HepG2 (cell line): ENCODE results near the gene TBL2. TPM values are rescaled to one million over a fixed set of nuclear protein-coding genes. Genes with fewer than 3 reads are reported as not detected.
A peak's percentile ranks its signal among the peaks of the same experiment; 100 is the strongest.

ENCODE experiments used
- GLMP ChIP-seq: sonication (generic); formaldehyde crosslinking; IDR thresholded peaks from 2 replicates; pipeline ENCODE4 v1.9.0; 2021; ENCODE audit warnings: missing genetic modification reagents, mild to moderate bottlenecking, borderline replicate concordance
- GTF3A ChIP-seq: sonication (generic); formaldehyde crosslinking; conservative IDR thresholded peaks from 2 replicates; pipeline ENCODE4 v1.4.0; 2020; ENCODE audit warnings: mild to moderate bottlenecking, missing genetic modification reagents
- NFAT5 ChIP-seq: sonication (generic); formaldehyde crosslinking; IDR thresholded peaks from 2 replicates; pipeline ENCODE4 v1.4.0; 2020; ENCODE audit warnings: missing genetic modification reagents
- ZBTB8A ChIP-seq: sonication (generic); formaldehyde crosslinking; IDR thresholded peaks from 2 replicates; pipeline ENCODE4 v1.4.0; 2020; ENCODE audit warnings: mild to moderate bottlenecking, low read depth, missing genetic modification reagents, borderline replicate concordance
- ZNF142 ChIP-seq: sonication (generic); formaldehyde crosslinking; IDR thresholded peaks from 2 replicates; pipeline ENCODE4 v1.4.0; 2020; ENCODE audit warnings: missing genetic modification reagents
- ZNF710 ChIP-seq: sonication (generic); formaldehyde crosslinking; IDR thresholded peaks from 2 replicates; pipeline ENCODE4 v1.5.0; 2020; ENCODE audit warnings: mild to moderate bottlenecking, missing genetic modification reagents, borderline replicate concordance
- polyA plus RNA-seq, 8 experiments: library from polyadenylated mRNA; depleted of rRNA in 3 of 8; stranded (reverse) in 7 of 8; unstranded in 1 of 8; fragments of >200 nt; fragmentation: Illumina TruSeq in 4 of 8; extraction: Trizol in 4 of 8; gene quantifications; 2 replicates each; pipeline versions ENCODE4 v1.2.1 to v1.2.3, GENCODE V29; 2011 to 2016; ENCODE audit warnings: low read depth in 4 of 8, missing spikeins in 1 of 8, mixed read lengths in 1 of 8; ENCODE audit not compliant: insufficient read depth in 1 of 8
- total RNA-seq, 5 experiments: library from RNA; depleted of rRNA; stranded (reverse); fragments of >200 nt; fragmentation: Illumina TruSeq; extraction: Trizol; gene quantifications; 2 replicates each; pipeline ENCODE4 v1.2.3, GENCODE V29; 2016; ENCODE audit warnings: low read depth in 1 of 5

TBL2 gene
- total and polyA plus RNA-seq, 2 of the 13 experiments (the other 11 are each of a cell fraction or from before 2014, with no cell fraction given) = 43.4 to 47.2 TPM

- no peak for TF ChIP-seq ZNF142
- no peak for TF ChIP-seq GTF3A (CRISPR knock-in tag)
- TF ChIP-seq ZBTB8A = no peak
- no peak for TF ChIP-seq GLMP (CRISPR knock-in tag)
- no peak for TF ChIP-seq NFAT5 (CRISPR knock-in tag)
- peak; percentile 93 for TF ChIP-seq ZNF710
Observed at GRCh38 chr7:73612598-73613269, 34.4 kb upstream of the TBL2 start (continued).
